Astrocyte (in vitro differentiated cells and primary cell): ENCODE measurements around the gene ZNF582. TPM values are rescaled to one million over a fixed set of nuclear protein-coding genes. Genes with fewer than 3 reads are reported as not detected.

Experiments used
- DNase-seq: peaks from one replicate; pipeline ENCODE4 v3.0.0-alpha.2; 2010; ENCODE audit warnings: low read depth
- FAIRE-seq: peaks from 2 replicates; lab custom pipeline; 2011; peaks lifted over from hg19 to GRCh38; lab: Jason Lieb, UNC
- H2AFZ ChIP-seq: 2 replicates; pipeline ENCODE4 v1.6.0; 2012; ENCODE audit warnings: low read depth, low read length, inconsistent platforms
- H3K27ac ChIP-seq: 2 replicates; pipeline ENCODE4 v1.5.1; 2011; ENCODE audit warnings: low read depth, low read length, inconsistent platforms
- H3K27me3 ChIP-seq: 2 replicates; pipeline ENCODE4 v1.6.0; 2011; ENCODE audit warnings: low read length, inconsistent platforms; ENCODE audit not compliant: insufficient read depth
- H3K36me3 ChIP-seq: 2 replicates; pipeline ENCODE4 v1.5.1; 2011; ENCODE audit warnings: low read length, inconsistent platforms; ENCODE audit not compliant: insufficient read depth
- H3K4me1 ChIP-seq: 2 replicates; pipeline ENCODE4 v1.5.1; 2011; ENCODE audit warnings: low read length, inconsistent platforms; ENCODE audit not compliant: insufficient read depth
- H3K4me2 ChIP-seq: 2 replicates; pipeline ENCODE4 v1.6.0; 2012; ENCODE audit warnings: low read length, inconsistent platforms
- H3K4me3 ChIP-seq: 2 replicates; pipeline ENCODE4 v1.5.1; 2011; ENCODE audit warnings: low read depth, mild to moderate bottlenecking, low read length, inconsistent platforms; ENCODE audit not compliant: insufficient read depth
- H3K79me2 ChIP-seq: 2 replicates; pipeline ENCODE4 v1.6.0; 2012; ENCODE audit warnings: mild to moderate bottlenecking, low read length, inconsistent platforms; ENCODE audit not compliant: insufficient read depth
- H3K9ac ChIP-seq: 2 replicates; pipeline ENCODE4 v1.6.0; 2012; ENCODE audit warnings: mild to moderate bottlenecking, low read length, inconsistent platforms
- H3K9me3 ChIP-seq: 2 replicates; pipeline ENCODE4 v1.5.1; 2012; ENCODE audit warnings: low read depth, mild to moderate bottlenecking, low read length, inconsistent platforms; ENCODE audit not compliant: insufficient read depth
- H4K20me1 ChIP-seq: 2 replicates; pipeline ENCODE4 v1.6.0; 2012; ENCODE audit warnings: low read length, inconsistent platforms; ENCODE audit not compliant: insufficient read depth
- H3K27ac Mint-ChIP-seq: one replicate; pipeline ENCODE4 v1.8.0; 2021; ENCODE audit warnings: mild to moderate bottlenecking, mixed read lengths; ENCODE audit not compliant: unreplicated experiment
- H3K27me3 Mint-ChIP-seq: one replicate; pipeline ENCODE4 v1.8.0; 2021; ENCODE audit warnings: low read depth, mixed read lengths; ENCODE audit not compliant: unreplicated experiment
- H3K36me3 Mint-ChIP-seq: one replicate; pipeline ENCODE4 v1.8.0; 2021; ENCODE audit warnings: low read depth, mixed read lengths; ENCODE audit not compliant: unreplicated experiment
- H3K4me1 Mint-ChIP-seq: one replicate; pipeline ENCODE4 v1.8.0; 2021; ENCODE audit warnings: low read depth, mixed read lengths; ENCODE audit not compliant: unreplicated experiment
- H3K4me3 Mint-ChIP-seq: one replicate; pipeline ENCODE4 v1.8.0; 2021; ENCODE audit warnings: mild to moderate bottlenecking, moderate library complexity, mixed read lengths; ENCODE audit not compliant: unreplicated experiment
- H3K9me3 Mint-ChIP-seq: one replicate; pipeline ENCODE4 v1.8.0; 2021; ENCODE audit warnings: mild to moderate bottlenecking, mixed read lengths; ENCODE audit not compliant: unreplicated experiment
- EZH2 ChIP-seq: IDR thresholded peaks from 2 replicates; pipeline ENCODE4 v1.6.1; 2012; ENCODE audit warnings: mild to moderate bottlenecking, low read length, inconsistent platforms; ENCODE audit not compliant: insufficient read depth
- total RNA-seq: library from RNA; stranded (reverse); gene quantifications from 2 replicates; pipeline ENCODE4 v1.2.1, GENCODE V29; 2021
- TF ChIP-seq, protein P1 (sequence below): IDR thresholded peaks from 2 replicates; pipeline ENCODE4 v1.5.1; 2011; ENCODE audit warnings: low read depth, mild to moderate bottlenecking, inconsistent platforms, low read length, moderate library complexity; ENCODE audit not compliant: insufficient read depth

The ZNF582 gene
- total RNA-seq, 1 donor from 2014 or later = 4.9 TPM

GRCh38 chr19:56404705-56405056 lies 11.3 kb upstream of the ZNF582 start:
- Histone ChIP-seq H3K4me1 (peaks cover 12% of the 10 kb centered on the region), H3K36me3 (peaks cover 26% of the 10 kb centered on the region), H3K79me2 (peaks cover 20% of the 10 kb centered on the region), H3K4me2 (peak overlapping the region; percentile 94), H4K20me1 (no peaks in the 10 kb centered on the region), H3K27ac (no peak overlapping the region), H3K9me3 (peaks cover 40% of the 10 kb centered on the region), H3K27me3 (no peaks in the 10 kb centered on the region), H2AFZ (peak overlapping the region; percentile 99), H3K4me3 (peak overlapping the region; percentile 97), H3K9ac (peak overlapping the region; percentile 91)
- Mint-ChIP-seq H3K27me3 (no peaks in the 10 kb centered on the region), H3K36me3 (peaks cover 64% of the 10 kb centered on the region), H3K4me3 (peak overlapping the region; percentile 90), H3K27ac (peak overlapping the region; percentile 15), H3K9me3 (peaks cover 58% of the 10 kb centered on the region), H3K4me1 (peaks cover 9% of the 10 kb centered on the region)
- FAIRE-seq (no peak), DNase-seq (no peak)
- TF ChIP-seq EZH2 = no peak
- TF ChIP-seq, protein P1, sequence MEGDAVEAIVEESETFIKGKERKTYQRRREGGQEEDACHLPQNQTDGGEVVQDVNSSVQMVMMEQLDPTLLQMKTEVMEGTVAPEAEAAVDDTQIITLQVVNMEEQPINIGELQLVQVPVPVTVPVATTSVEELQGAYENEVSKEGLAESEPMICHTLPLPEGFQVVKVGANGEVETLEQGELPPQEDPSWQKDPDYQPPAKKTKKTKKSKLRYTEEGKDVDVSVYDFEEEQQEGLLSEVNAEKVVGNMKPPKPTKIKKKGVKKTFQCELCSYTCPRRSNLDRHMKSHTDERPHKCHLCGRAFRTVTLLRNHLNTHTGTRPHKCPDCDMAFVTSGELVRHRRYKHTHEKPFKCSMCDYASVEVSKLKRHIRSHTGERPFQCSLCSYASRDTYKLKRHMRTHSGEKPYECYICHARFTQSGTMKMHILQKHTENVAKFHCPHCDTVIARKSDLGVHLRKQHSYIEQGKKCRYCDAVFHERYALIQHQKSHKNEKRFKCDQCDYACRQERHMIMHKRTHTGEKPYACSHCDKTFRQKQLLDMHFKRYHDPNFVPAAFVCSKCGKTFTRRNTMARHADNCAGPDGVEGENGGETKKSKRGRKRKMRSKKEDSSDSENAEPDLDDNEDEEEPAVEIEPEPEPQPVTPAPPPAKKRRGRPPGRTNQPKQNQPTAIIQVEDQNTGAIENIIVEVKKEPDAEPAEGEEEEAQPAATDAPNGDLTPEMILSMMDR = no peak

GRCh38 chr19:56403764-56404704 lies 10.7 kb upstream of the ZNF582 start, which contains the start of gene ZNF583:
TSS of gene ZNF583 (plus strand) at chr19:56404332. CDS start at chr19:56407115, 2,783 bp downstream.
- H3K27ac Mint-ChIP-seq = peak within 1 kb of the TSS; percentile 87
- peaks cover 12% of the 10 kb centered on the region for H3K4me1 ChIP-seq
- peaks cover 20% of the 10 kb centered on the region for H3K79me2 ChIP-seq
- H3K4me3 ChIP-seq = peak within 1 kb of the TSS; percentile 97
- peak within 1 kb of the TSS; percentile 90 for H3K4me3 Mint-ChIP-seq
- H2AFZ ChIP-seq = peak within 1 kb of the TSS; percentile 99
- peaks cover 20% of the 10 kb centered on the region for H3K36me3 ChIP-seq
- DNase-seq (peak; percentile 96), FAIRE-seq (no peak)
- H3K4me1 Mint-ChIP-seq = peaks cover 9% of the 10 kb centered on the region
- H3K4me2 ChIP-seq = peak within 1 kb of the TSS; percentile 94
- H3K9me3 Mint-ChIP-seq = peaks cover 61% of the 10 kb centered on the region
- peak within 1 kb of the TSS; percentile 91 for H3K9ac ChIP-seq
- H3K27me3 Mint-ChIP-seq = no peaks in the 10 kb centered on the region
- peak within 1 kb of the TSS; percentile 94 for H3K27ac ChIP-seq
- no peaks in the 10 kb centered on the region for H3K27me3 ChIP-seq
- no peaks in the 10 kb centered on the region for H4K20me1 ChIP-seq
- H3K9me3 ChIP-seq = peaks cover 41% of the 10 kb centered on the region
- H3K36me3 Mint-ChIP-seq = peaks cover 65% of the 10 kb centered on the region
- TF ChIP-seq, protein P1 = no peak
- TF ChIP-seq EZH2 = no peak

- FAIRE-seq (no peak), DNase-seq (peak; percentile 30)
- Histone ChIP-seq H3K4me2 (peak overlapping the region; percentile 94), H3K27me3 (no peaks in the 10 kb centered on the region), H2AFZ (peak overlapping the region; percentile 99), H3K27ac (peak overlapping the region; percentile 94), H3K4me3 (peak overlapping the region; percentile 97), H3K79me2 (peaks cover 20% of the 10 kb centered on the region), H3K36me3 (peaks cover 12% of the 10 kb centered on the region), H3K9ac (peak overlapping the region; percentile 91), H3K4me1 (peaks cover 12% of the 10 kb centered on the region), H4K20me1 (no peaks in the 10 kb centered on the region), H3K9me3 (peaks cover 35% of the 10 kb centered on the region)
- Mint-ChIP-seq H3K27me3 (no peaks in the 10 kb centered on the region), H3K4me1 (peaks cover 9% of the 10 kb centered on the region), H3K36me3 (peaks cover 64% of the 10 kb centered on the region), H3K27ac (peak overlapping the region; percentile 87), H3K4me3 (peak overlapping the region; percentile 90), H3K9me3 (peaks cover 59% of the 10 kb centered on the region)
- no peak for TF ChIP-seq EZH2
- TF ChIP-seq, protein P1 = no peak
These were observed 9.9 kb upstream of the ZNF582 start for GRCh38 chr19:56403261-56403660.
